Measurements from ENCODE around the gene RSPO4. TPM values are rescaled to one million over a fixed set of nuclear protein-coding genes. Genes with fewer than 3 reads are reported as not detected.

The RSPO4 gene
- total and polyA plus RNA-seq, 2 of the 13 experiments (the other 11 are each of a cell fraction or from before 2014, with no cell fraction given): not detected

DNA sequence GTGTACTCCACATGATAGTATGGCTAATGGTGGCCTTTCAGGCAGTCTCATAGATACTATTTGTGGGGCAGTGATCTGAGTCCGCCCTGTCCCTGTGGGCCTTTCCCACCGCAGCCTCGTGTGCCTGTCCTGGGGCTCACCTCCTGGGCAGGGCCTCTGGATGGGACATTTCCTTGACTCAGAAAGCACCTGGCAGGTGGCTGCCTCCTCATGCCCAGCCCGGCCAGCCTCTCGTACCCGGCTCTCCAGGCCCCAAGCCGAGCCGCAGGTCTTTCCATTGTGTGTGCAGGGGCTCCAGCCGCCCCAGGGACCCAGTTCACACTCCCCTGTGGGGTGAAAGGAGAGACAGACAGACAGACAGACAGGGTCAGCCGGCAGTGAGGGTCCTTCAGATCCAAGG, 38.3 kb downstream of the RSPO4 start:
- Histone ChIP-seq H2AFZ (ENCODE audit: low read length) (no peak overlapping the region), H3K9me3 (ENCODE audit: low read length) (no peaks in the 10 kb centered on the region), H3K4me2 (ENCODE audit: low read depth, low read length) (no peak overlapping the region), H3K4me1 (ENCODE audit: insufficient read depth, low read length) (no peaks in the 10 kb centered on the region), H3K79me2 (ENCODE audit: insufficient read depth, low read length) (no peaks in the 10 kb centered on the region), H4K20me1 (ENCODE audit: insufficient read depth, low read length) (no peaks in the 10 kb centered on the region; the same call in 1 of the 2 replicates), H3K4me3 (replicated peaks in 1 of 3; ENCODE audit: insufficient read depth in 1 of 3, low read depth in 2 of 3, low read length in 3 of 3) (no peak overlapping the region), H3K27ac (ENCODE audit: extremely low read length, insufficient read depth, low read length) (no peak overlapping the region), H3K36me3 (replicated peaks in 1 of 2; ENCODE audit: control insufficient read depth in 1 of 2, insufficient read depth in 2 of 2, low read length in 2 of 2) (no peaks in the 10 kb centered on the region), H3K27me3 (ENCODE audit: control insufficient read depth in 1 of 2, insufficient read depth in 2 of 2, low read length in 2 of 2) (peaks cover 17 to 78% of the 10 kb centered on the region in 2 experiments), H3K9ac (ENCODE audit: insufficient read depth, low read depth, low read length) (no peak overlapping the region)
- in situ Hi-C loops (cut with HindIII; ENCODE audit: extremely low pct_ligation_motif_present, low pct_unique_long_range_greater_than_20kb) (no loop called here), intact Hi-C loops (cut with micrococcal nuclease; ENCODE audit: unreplicated experiment) (no loop called here)
- ATAC-seq: no peak
- ChIA-PET POLR2A (no interaction called here), CTCF (ENCODE audit: low intra/inter-chr PET ratio, low total read pairs) (no interaction called here)
- TF ChIP-seq RNF2 (conservative IDR thresholded peaks at IDR 0.05; ENCODE audit: low read depth): no peak
- no peak for TF ChIP-seq NR1H2 (CRISPR knock-in tag; IDR thresholded peaks at IDR 0.05; ENCODE audit: borderline replicate concordance, low read depth)
- no peak for TF ChIP-seq NR2C2 (CRISPR knock-in tag; IDR thresholded peaks at IDR 0.05; ENCODE audit: borderline replicate concordance)
- no peak for TF ChIP-seq GATA4 (IDR thresholded peaks at IDR 0.05; ENCODE audit: borderline replicate concordance, low read depth)
- TF ChIP-seq, protein P1, sequence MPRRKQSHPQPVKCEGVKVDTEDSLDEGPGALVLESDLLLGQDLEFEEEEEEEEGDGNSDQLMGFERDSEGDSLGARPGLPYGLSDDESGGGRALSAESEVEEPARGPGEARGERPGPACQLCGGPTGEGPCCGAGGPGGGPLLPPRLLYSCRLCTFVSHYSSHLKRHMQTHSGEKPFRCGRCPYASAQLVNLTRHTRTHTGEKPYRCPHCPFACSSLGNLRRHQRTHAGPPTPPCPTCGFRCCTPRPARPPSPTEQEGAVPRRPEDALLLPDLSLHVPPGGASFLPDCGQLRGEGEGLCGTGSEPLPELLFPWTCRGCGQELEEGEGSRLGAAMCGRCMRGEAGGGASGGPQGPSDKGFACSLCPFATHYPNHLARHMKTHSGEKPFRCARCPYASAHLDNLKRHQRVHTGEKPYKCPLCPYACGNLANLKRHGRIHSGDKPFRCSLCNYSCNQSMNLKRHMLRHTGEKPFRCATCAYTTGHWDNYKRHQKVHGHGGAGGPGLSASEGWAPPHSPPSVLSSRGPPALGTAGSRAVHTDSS (CRISPR knock-in tag; conservative IDR thresholded peaks at IDR 0.05): no peak
- TF ChIP-seq, protein P2, sequence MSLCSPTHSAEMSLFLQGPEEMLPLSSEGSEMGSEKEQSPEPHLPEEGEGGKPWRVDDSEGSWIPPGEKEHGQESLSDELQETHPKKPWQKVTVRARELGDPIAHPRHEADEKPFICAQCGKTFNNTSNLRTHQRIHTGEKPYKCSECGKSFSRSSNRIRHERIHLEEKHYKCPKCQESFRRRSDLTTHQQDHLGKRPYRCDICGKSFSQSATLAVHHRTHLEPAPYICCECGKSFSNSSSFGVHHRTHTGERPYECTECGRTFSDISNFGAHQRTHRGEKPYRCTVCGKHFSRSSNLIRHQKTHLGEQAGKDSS (CRISPR knock-in tag; IDR thresholded peaks at IDR 0.05; ENCODE audit: borderline replicate concordance, low read depth): no peak
- no peak for DNase-seq (ENCODE audit: low spot score)
- no peak for FAIRE-seq
- WGBS (ENCODE audit: low lambda C conversion rate): 0% methylated on average over 2 of the region's 10 CpGs
- BruUV-seq (replicated peaks): no TSS peak

DNA sequence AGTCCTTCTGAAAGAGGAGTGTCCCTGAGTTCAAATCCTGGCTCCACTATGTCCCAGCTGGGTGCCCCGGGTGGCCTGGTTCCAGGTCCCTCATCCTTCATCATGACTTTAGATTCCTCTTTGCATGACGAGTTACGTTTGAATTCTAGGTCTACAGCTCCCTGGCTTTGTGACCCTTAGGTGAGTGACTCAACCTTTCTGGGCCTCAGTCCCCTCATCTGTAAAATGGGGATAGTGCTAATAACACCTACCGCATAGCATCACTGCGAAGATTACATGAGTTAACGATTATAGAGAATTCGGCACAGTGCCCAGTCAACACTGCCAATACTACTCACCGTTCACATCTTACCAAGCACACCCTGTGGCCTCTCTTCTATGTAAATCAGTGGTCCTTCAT, 39.4 kb downstream of the RSPO4 start:
- FAIRE-seq (no peak), DNase-seq (ENCODE audit: low spot score) (no peak), ATAC-seq (no peak)
- H2AFZ ChIP-seq (ENCODE audit: low read length): no peak overlapping the region
- no peaks in the 10 kb centered on the region; the same call in 1 of the 2 replicates for H4K20me1 ChIP-seq (ENCODE audit: insufficient read depth, low read length)
- no peaks in the 10 kb centered on the region for H3K9me3 ChIP-seq (ENCODE audit: low read length)
- H3K4me3 ChIP-seq (replicated peaks in 1 of 3; ENCODE audit: insufficient read depth in 1 of 3, low read depth in 2 of 3, low read length in 3 of 3): no peak overlapping the region
- in situ Hi-C loops (cut with HindIII; ENCODE audit: extremely low pct_ligation_motif_present, low pct_unique_long_range_greater_than_20kb): no loop called here
- WGBS (ENCODE audit: low lambda C conversion rate): 22% methylated on average over 8 of the region's 8 CpGs
- H3K27me3 ChIP-seq (ENCODE audit: control insufficient read depth in 1 of 2, insufficient read depth in 2 of 2, low read length in 2 of 2): peaks cover 17 to 75% of the 10 kb centered on the region in 2 experiments
- TF ChIP-seq HES4 (CRISPR knock-in tag; IDR thresholded peaks at IDR 0.05; ENCODE audit: borderline replicate concordance) (no peak), ZNF629 (CRISPR knock-in tag; conservative IDR thresholded peaks at IDR 0.05) (peak; percentile 67)
- no peaks in the 10 kb centered on the region for H3K36me3 ChIP-seq (replicated peaks in 1 of 2; ENCODE audit: control insufficient read depth in 1 of 2, insufficient read depth in 2 of 2, low read length in 2 of 2)
- H3K79me2 ChIP-seq (ENCODE audit: insufficient read depth, low read length): no peaks in the 10 kb centered on the region
- H3K27ac ChIP-seq (ENCODE audit: extremely low read length, insufficient read depth, low read length): no peak overlapping the region
- H3K9ac ChIP-seq (ENCODE audit: insufficient read depth, low read depth, low read length): no peak overlapping the region
- no peak overlapping the region for H3K4me2 ChIP-seq (ENCODE audit: low read depth, low read length)
- H3K4me1 ChIP-seq (ENCODE audit: insufficient read depth, low read length): no peaks in the 10 kb centered on the region
- no TSS peak for BruUV-seq (replicated peaks)
- CTCF ChIA-PET (ENCODE audit: low intra/inter-chr PET ratio, low total read pairs): no interaction called here
- intact Hi-C loops (cut with micrococcal nuclease; ENCODE audit: unreplicated experiment): no loop called here
- POLR2A ChIA-PET: no interaction called here
